T-helper 1 cell (primary cell): ENCODE results near the gene SQSTM1.
"Not testable (repeated sequence)": the region's sequence is repeated elsewhere in the genome, so short reads cannot be mapped to it uniquely, and the experiment has no call there.

Experiments used
- DNase-seq, 5 donors: peaks; one replicate each; pipeline ENCODE4 v3.0.0-alpha.2; 2012 to 2020

Gene SQSTM1

GRCh38 chr5:179827680-179828079 is 7.0 kb downstream of the SQSTM1 start:
- DNase-seq, result no peak

- no peak for DNase-seq
Observed at GRCh38 chr5:179828756-179829421, 8.2 kb downstream of the SQSTM1 start.

GRCh38 chr5:179829732-179830435 is 9.2 kb downstream of the SQSTM1 start:
- DNase-seq, result no peak

GRCh38 chr5:179830818-179831468 is 10.2 kb downstream of the SQSTM1 start:
- no peak for DNase-seq

DNA sequence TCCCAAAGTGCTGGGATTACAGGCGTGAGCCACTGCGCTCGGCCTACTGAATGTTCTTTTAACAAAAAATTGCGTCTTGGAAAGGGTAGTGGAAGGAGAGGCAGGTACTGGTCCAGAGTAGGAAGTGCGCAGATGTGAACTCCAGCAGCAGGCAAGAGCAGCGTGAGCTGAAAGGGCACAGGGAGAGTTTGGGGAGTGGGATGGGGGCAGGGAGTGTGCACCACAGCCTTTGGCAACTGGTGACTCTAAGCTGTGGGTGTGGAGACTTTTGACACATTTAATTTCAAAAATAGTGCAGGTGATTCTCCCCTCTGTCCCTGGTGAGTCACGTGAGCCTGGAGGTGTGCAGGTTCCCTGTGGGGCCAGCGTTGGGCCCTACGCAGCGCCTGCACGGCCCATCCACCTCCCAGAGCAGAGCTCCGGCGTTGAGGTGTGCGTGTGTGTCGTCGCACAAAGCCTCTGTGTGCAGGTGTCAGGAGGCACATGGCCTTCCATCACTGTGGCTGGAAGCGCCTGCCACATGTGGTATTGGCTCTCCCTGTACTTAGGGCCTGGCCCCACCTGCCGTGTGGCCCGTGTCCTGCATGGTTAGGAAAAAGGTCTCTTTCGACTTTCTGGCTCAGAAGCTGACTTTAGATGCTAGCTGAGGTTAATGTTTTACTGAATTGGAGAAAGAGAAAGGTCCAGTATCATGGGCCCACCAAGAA is 11.5 kb downstream of the SQSTM1 start:
- DNase-seq, result no peak

- DNase-seq, result no peak
Observed at GRCh38 chr5:179833056-179833708, 12.5 kb downstream of the SQSTM1 start.

- no peak for DNase-seq
Observed at GRCh38 chr5:179833709-179834070, 13.0 kb downstream of the SQSTM1 start.

DNA sequence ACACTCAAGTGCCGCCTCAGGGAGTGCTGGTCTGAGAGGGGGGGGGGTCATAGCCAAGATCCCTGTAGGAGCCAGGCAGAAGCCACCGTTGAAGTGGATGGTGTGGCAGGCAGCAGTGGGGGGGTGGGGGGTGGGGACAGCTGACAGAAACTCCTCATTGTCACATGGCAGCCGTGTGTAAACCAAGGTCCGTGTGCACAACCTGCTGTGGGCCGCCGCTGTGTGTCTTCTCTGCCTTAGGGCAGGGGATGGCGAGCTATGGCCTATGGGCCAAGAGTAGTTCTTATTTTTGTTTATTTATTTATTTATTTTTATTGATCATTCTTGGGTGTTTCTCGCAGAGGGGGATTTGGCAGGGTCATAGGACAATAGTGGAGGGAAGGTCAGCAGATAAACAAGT is 13.4 kb downstream of the SQSTM1 start:
- no peak for DNase-seq

DNA sequence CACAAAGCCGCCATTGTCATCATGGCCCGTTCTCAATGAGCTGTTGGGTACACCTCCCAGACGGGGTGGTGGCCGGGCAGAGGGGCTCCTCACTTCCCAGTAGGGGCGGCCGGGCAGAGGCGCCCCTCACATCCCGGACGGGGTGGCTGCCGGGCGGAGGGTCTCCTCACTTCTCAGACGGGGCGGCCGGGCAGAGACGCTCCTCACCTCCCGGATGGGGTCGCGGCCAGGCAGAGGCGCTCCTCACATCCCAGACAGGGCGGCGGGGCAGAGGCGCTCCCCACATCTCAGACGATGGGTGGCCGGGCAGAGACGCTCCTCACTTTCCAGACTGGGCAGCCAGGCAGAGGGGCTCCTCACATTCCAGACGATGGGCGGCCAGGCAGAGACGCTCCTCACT is 14.2 kb downstream of the SQSTM1 start:
- DNase-seq, result not testable (repeated sequence)

DNA sequence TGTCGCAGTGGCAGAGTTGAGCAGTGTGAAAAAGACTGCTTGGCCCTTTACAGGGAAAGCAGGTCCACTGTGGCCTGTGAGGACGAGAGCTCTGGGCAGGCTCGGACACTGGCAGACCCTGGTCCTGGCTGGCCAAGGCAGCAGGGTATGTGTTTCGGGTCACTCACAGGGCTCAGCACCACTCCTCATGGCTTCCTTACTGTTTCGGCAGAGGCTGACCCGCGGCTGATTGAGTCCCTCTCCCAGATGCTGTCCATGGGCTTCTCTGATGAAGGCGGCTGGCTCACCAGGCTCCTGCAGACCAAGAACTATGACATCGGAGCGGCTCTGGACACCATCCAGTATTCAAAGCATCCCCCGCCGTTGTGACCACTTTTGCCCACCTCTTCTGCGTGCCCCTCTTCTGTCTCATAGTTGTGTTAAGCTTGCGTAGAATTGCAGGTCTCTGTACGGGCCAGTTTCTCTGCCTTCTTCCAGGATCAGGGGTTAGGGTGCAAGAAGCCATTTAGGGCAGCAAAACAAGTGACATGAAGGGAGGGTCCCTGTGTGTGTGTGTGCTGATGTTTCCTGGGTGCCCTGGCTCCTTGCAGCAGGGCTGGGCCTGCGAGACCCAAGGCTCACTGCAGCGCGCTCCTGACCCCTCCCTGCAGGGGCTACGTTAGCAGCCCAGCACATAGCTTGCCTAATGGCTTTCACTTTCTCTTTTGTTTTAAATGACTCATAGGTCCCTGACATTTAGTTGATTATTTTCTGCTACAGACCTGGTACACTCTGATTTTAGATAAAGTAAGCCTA is 15.7 kb downstream of the SQSTM1 start:
- peak; percentile 36 to 72 (median 54) for DNase-seq

- DNase-seq, result no peak
Observed at GRCh38 chr5:179837076-179838011, 16.6 kb downstream of the SQSTM1 start.

- DNase-seq, result no peak
Observed at GRCh38 chr5:179839328-179840256, 18.9 kb downstream of the SQSTM1 start.

GRCh38 chr5:179840321-179840720 is 19.6 kb downstream of the SQSTM1 start:
- no peak for DNase-seq

- DNase-seq, result no peak
Observed at GRCh38 chr5:179840766-179841165, 20.1 kb downstream of the SQSTM1 start.

GRCh38 chr5:179841621-179842020 is 20.9 kb downstream of the SQSTM1 start:
- DNase-seq, result no peak

- DNase-seq, result no peak
Observed at GRCh38 chr5:179852993-179853547, 32.4 kb downstream of the SQSTM1 start.

- DNase-seq, result no peak
Observed at GRCh38 chr5:179854356-179854755, 33.7 kb downstream of the SQSTM1 start.

- peak in 3 of 5 donors; percentile 36 to 46 (median 37) for DNase-seq
Observed at GRCh38 chr5:179858241-179858585, 37.5 kb downstream of the SQSTM1 start.
